Measurements from ENCODE around the gene SNX5.
A peak's percentile ranks its signal among the peaks of the same experiment; 100 is the strongest.

SNX5 gene

DNA sequence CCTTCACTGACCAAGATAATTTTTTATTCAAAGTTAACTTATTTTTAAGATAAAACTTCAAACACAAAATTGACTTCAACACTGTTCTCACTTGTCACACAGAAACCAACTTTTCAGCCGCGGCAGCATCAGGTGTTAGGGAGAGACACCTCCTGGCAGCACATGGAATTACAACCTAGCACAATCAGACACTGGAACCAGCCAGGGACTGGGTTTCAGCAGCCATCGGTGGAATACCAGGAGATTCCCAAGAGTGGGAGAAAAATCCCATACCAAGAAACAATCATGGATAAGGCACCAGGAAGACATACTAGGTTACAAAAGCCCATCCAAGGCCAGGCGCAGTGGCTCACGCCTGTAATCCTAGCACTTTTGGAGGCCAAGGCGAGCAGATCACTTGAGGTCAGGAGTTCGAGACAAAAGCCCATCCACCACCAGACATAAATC is 70.0 kb downstream of the SNX5 start:
- no peak for TF ChIP-seq NFIC (IDR thresholded peaks at IDR 0.05)
- peak; percentile 97 for TF ChIP-seq RAD21 (IDR thresholded peaks at IDR 0.05; ENCODE audit: low read depth)

DNA sequence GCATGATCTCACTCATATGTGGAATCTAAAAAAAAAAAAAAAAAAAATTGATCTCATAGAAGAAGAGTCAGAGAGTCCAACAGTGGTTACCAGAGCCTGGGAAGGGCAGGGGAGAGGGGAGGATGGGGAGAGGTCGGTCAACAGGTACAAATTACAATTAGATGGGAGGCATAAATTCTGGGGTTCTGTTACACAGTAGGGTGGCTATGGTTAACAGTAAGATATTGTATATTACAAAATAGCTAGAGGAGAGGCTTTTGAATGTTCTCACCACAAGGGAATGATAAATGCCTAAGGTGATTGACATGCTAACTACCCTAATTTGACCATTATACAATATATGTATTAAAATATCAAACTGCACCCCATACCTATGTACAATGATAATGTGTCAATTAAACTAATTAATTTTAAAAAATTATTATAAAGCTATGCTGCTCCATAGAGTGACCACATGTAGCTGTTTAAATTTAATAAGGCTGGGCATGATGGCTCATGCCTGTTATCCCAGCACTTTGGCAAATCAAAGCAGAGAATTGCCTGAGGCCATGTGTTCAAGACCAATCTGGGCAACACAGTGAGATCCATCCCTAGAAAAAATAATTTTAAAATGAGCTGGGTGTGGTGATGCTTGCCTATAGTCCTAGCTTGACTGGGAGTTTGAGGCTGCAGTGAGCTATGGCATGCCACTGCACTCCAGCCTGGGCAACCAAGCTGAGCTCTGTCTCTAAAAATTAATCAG is 70.9 kb downstream of the SNX5 start:
- TF ChIP-seq YY1 (IDR thresholded peaks at IDR 0.05; ENCODE audit: low read depth) (no peak), CEBPB (IDR thresholded peaks at IDR 0.05) (no peak), ZBTB7A (IDR thresholded peaks at IDR 0.05; ENCODE audit: low read depth) (no peak)
- TF ChIP-seq, protein P1, sequence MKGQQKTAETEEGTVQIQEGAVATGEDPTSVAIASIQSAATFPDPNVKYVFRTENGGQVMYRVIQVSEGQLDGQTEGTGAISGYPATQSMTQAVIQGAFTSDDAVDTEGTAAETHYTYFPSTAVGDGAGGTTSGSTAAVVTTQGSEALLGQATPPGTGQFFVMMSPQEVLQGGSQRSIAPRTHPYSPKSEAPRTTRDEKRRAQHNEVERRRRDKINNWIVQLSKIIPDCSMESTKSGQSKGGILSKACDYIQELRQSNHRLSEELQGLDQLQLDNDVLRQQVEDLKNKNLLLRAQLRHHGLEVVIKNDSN (IDR thresholded peaks at IDR 0.05), result no peak

DNA sequence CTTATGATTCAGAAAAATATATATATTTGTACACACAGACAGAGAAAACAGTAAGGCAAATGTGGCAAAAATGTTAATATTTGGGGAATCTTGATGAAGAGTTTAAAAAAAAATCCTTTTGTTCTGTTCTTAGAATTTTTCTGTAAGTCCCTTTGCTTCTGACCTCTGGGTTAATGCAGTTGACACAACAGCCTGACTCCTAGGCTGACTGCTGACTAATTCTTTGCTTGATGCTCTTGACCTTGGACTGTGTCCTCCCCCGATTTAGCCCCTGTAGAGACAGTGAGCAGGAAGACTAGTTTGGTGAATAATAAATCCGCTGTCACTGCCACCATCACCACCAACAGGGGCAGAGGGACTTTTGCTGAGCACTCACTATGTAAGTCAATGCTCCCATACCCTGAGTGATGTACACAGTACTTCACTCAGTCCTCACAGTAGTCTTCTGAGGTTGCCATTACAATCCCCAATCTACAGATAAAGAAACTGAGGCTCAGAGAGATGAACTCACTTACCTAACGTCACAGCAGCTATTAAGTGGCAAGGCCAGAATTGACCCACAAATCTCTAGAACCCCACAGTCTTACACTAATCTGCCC is 71.7 kb downstream of the SNX5 start:
- TF ChIP-seq, protein P1 (IDR thresholded peaks at IDR 0.05), result no peak
- no peak for TF ChIP-seq TEAD4 (IDR thresholded peaks at IDR 0.05)
- no peak for TF ChIP-seq NFIC (IDR thresholded peaks at IDR 0.05)

DNA sequence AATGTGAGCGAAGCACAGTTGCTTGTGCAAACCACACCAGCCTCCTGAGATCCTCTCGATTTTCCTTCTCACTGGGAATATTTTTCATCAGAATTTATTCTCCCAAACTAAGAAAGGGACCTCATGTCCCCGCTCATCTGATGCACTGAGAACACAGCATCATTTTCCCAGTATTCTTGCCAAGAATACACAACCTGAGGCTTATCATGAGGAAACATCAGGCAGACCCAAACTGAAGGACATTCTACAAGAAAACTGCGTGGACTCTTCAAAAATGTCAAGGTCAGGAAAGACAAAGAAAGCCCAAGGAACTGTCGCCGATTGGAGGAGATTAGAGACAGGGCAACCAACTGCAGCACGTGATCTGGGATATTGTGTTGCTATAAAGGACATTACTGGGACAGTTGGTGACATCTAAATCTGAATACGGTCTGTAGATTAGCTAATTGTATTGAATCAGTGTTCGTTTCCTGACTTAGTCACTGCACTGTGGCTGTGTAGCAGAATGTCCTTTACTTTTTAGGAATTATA is 72.3 kb downstream of the SNX5 start:
- no peak for TF ChIP-seq EGR1 (IDR thresholded peaks at IDR 0.05)

DNA sequence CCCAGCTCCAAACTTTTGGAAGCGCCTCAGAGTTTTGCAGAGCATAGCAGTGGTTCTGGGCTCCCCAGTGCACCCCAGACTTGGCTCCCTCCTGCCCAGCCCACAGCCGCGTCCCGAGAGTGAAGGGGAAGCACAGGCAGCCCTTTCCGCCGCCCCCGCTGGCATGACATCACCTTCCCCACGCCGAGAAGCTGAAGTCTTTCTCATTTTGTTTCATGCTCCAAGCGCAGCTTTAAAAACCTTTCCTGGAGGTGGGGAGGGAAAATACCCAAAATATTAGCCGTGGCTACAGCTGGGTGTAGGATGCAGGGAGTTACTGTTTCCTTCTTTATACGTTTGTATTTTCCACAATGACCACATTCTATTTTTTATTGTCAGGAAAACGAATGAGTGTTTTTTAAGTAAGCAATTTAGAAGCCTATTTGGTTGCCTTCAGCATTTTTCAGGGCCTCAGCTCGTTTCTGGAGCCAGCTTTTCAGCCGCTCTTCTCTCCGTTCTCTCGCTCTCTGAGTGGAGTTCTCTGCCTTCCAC is 72.9 kb downstream of the SNX5 start:
- no peak for TF ChIP-seq NFIC (IDR thresholded peaks at IDR 0.05)
- TF ChIP-seq YY1 (IDR thresholded peaks at IDR 0.05; ENCODE audit: low read depth), result no peak
- TF ChIP-seq CEBPB (IDR thresholded peaks at IDR 0.05), result no peak
- TF ChIP-seq, protein P2, sequence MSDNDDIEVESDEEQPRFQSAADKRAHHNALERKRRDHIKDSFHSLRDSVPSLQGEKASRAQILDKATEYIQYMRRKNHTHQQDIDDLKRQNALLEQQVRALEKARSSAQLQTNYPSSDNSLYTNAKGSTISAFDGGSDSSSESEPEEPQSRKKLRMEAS (IDR thresholded peaks at IDR 0.05), result no peak
- no peak for TF ChIP-seq EGR1 (IDR thresholded peaks at IDR 0.05)
- TF ChIP-seq TEAD4 (IDR thresholded peaks at IDR 0.05), result no peak
- no peak for TF ChIP-seq TAF1 (IDR thresholded peaks at IDR 0.05; ENCODE audit: low read depth)
- no peak for TF ChIP-seq RAD21 (IDR thresholded peaks at IDR 0.05; ENCODE audit: low read depth)
- no peak for TF ChIP-seq FOXM1 (IDR thresholded peaks at IDR 0.05; ENCODE audit: borderline replicate concordance, low read depth)
- TF ChIP-seq EP300 (IDR thresholded peaks at IDR 0.05; ENCODE audit: borderline replicate concordance), result no peak
- no peak for TF ChIP-seq TCF12 (IDR thresholded peaks at IDR 0.05; ENCODE audit: low read depth)
- no peak for TF ChIP-seq ZBTB7A (IDR thresholded peaks at IDR 0.05; ENCODE audit: low read depth)
- TF ChIP-seq CREB1 (IDR thresholded peaks at IDR 0.05; ENCODE audit: low read depth), result no peak
- TF ChIP-seq, protein P1 (IDR thresholded peaks at IDR 0.05), result no peak
- TF ChIP-seq, protein P3, sequence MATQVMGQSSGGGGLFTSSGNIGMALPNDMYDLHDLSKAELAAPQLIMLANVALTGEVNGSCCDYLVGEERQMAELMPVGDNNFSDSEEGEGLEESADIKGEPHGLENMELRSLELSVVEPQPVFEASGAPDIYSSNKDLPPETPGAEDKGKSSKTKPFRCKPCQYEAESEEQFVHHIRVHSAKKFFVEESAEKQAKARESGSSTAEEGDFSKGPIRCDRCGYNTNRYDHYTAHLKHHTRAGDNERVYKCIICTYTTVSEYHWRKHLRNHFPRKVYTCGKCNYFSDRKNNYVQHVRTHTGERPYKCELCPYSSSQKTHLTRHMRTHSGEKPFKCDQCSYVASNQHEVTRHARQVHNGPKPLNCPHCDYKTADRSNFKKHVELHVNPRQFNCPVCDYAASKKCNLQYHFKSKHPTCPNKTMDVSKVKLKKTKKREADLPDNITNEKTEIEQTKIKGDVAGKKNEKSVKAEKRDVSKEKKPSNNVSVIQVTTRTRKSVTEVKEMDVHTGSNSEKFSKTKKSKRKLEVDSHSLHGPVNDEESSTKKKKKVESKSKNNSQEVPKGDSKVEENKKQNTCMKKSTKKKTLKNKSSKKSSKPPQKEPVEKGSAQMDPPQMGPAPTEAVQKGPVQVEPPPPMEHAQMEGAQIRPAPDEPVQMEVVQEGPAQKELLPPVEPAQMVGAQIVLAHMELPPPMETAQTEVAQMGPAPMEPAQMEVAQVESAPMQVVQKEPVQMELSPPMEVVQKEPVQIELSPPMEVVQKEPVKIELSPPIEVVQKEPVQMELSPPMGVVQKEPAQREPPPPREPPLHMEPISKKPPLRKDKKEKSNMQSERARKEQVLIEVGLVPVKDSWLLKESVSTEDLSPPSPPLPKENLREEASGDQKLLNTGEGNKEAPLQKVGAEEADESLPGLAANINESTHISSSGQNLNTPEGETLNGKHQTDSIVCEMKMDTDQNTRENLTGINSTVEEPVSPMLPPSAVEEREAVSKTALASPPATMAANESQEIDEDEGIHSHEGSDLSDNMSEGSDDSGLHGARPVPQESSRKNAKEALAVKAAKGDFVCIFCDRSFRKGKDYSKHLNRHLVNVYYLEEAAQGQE (IDR thresholded peaks at IDR 0.05; ENCODE audit: low read depth), result no peak

DNA sequence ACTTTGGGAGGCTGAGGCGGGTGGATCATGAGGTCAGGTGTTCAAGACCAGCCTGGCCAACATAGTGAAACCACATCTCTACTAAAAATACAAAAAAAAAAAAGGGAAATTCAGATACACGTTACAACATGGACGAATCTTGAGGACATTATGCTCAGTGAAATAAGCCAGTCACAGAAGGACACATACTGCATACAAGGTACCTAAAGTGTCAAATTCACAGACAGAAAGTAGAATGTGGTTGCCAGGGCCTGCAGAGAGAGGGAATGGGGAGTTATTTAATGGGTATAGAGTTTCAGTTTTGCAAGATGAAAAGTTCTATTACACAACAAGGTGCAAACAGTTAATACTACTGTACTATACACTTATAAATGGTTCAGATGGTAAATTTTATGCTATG is 75.1 kb downstream of the SNX5 start:
- TF ChIP-seq RAD21 (IDR thresholded peaks at IDR 0.05; ENCODE audit: low read depth), result no peak
- TF ChIP-seq, protein P3 (IDR thresholded peaks at IDR 0.05; ENCODE audit: low read depth), result no peak
- TF ChIP-seq TEAD4 (IDR thresholded peaks at IDR 0.05), result no peak
- no peak for TF ChIP-seq CEBPB (IDR thresholded peaks at IDR 0.05)
- TF ChIP-seq, protein P1 (IDR thresholded peaks at IDR 0.05), result no peak
- no peak for TF ChIP-seq EP300 (IDR thresholded peaks at IDR 0.05; ENCODE audit: borderline replicate concordance)
- no peak for TF ChIP-seq ZBTB7A (IDR thresholded peaks at IDR 0.05; ENCODE audit: low read depth)
- no peak for TF ChIP-seq FOXM1 (IDR thresholded peaks at IDR 0.05; ENCODE audit: borderline replicate concordance, low read depth)
- TF ChIP-seq TCF12 (IDR thresholded peaks at IDR 0.05; ENCODE audit: low read depth), result no peak
- no peak for TF ChIP-seq YY1 (IDR thresholded peaks at IDR 0.05; ENCODE audit: low read depth)
- TF ChIP-seq CREB1 (IDR thresholded peaks at IDR 0.05; ENCODE audit: low read depth), result no peak
- TF ChIP-seq TAF1 (IDR thresholded peaks at IDR 0.05; ENCODE audit: low read depth), result no peak
- TF ChIP-seq NFIC (IDR thresholded peaks at IDR 0.05), result no peak
- TF ChIP-seq, protein P2 (IDR thresholded peaks at IDR 0.05), result no peak
- TF ChIP-seq EGR1 (IDR thresholded peaks at IDR 0.05), result no peak
